ENCODE data around the gene LARGE1. TPM values are rescaled to one million over a fixed set of nuclear protein-coding genes. Genes with fewer than 3 reads are reported as not detected.

Gene LARGE1
- total and polyA plus RNA-seq, 2 of the 8 experiments (the other 6 are each of a cell fraction or from before 2014, with no cell fraction given) = 43.7 to 83.0 TPM

DNA sequence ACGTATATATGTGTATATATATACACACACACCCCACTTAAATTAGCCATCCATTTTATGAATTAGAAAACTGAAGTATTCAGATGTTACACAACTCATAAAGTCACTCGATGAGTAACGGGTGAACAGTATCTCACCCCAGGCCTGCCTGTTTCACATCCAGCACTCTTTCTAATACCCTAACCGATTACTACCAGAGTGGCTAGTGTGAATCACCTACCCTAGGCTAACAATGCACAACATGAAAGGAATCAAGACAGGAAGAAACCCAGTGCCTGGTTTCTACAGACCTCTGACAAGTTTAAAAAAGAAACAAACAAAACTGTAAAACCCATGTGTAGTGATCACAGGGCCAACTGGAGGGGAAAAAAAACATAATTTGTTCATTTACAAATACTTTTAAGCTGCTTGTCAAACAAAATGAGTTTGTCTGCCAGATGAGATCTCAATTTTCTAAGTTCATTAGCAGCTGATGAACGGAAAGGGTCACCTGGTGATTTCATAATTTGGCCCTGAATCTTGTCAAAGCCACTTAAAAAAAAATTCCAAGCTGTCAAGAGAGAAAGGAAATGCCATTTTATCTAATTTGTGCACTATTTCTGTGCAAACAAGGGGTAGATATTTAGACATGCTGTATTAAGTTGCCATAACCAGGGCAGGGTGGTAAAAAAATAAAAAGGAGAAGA lies 134.8 kb downstream of the LARGE1 start:
- Histone ChIP-seq H4K91ac (replicated peaks; ENCODE audit: insufficient read length, low read length) (no peak overlapping the region), H2BK12ac (ENCODE audit: low read depth, low read length) (no peak overlapping the region), H3K79me1 (ENCODE audit: low read depth, low read length) (peaks cover 3% of the 10 kb centered on the region), H3K9ac (replicated peaks in 1 of 4; ENCODE audit: extremely low read depth in 1 of 4, low read depth in 3 of 4, low read length in 3 of 4) (no peak overlapping the region), H3K79me2 (ENCODE audit: control insufficient read depth in 1 of 2, insufficient read depth in 2 of 2, low read length in 2 of 2) (peaks cover 0 to 94% of the 10 kb centered on the region in 2 experiments; a peak in 3 of 4 replicates), H2BK20ac (ENCODE audit: low read length) (no peak overlapping the region), H3K18ac (ENCODE audit: extremely low read depth, low read length) (no peak overlapping the region), H2BK120ac (replicated peaks; ENCODE audit: low read depth, low read length) (no peak overlapping the region), H3K4ac (replicated peaks; ENCODE audit: insufficient read length, low read depth, low read length) (no peak overlapping the region), H2BK5ac (ENCODE audit: low read depth, low read length) (no peak overlapping the region), H3K27me3 (replicated peaks in 1 of 4; ENCODE audit: control insufficient read depth in 3 of 4, extremely low read depth in 1 of 4, insufficient read depth in 3 of 4, low read length in 3 of 4) (no peaks in the 10 kb centered on the region), H4K5ac (ENCODE audit: insufficient read length, low read depth, low read length) (no peak overlapping the region), H2AFZ (ENCODE audit: low read length) (no peak overlapping the region), H2AK5ac (ENCODE audit: low read depth, low read length) (no peak overlapping the region), H4K20me1 (replicated peaks in 1 of 2; ENCODE audit: control insufficient read depth in 1 of 2, insufficient read depth in 2 of 2, low read length in 2 of 2) (peaks cover 5 to 12% of the 10 kb centered on the region in 2 experiments), H2BK15ac (ENCODE audit: low read length) (no peak overlapping the region), H3K14ac (ENCODE audit: insufficient read length) (no peak overlapping the region), H3K4me2 (ENCODE audit: insufficient read depth in 1 of 2, low read depth in 2 of 2, low read length in 2 of 2) (no peak overlapping the region), H3K27ac (ENCODE audit: low read depth, low read length) (no peak overlapping the region), H3K36me3 (ENCODE audit: control insufficient read depth in 2 of 4, insufficient read depth in 4 of 4, low read length in 3 of 4) (peaks cover 0 to 18% (median 4%) of the 10 kb centered on the region in 4 experiments; a peak in 2 of 8 replicates), H3K23ac (ENCODE audit: insufficient read length) (no peak overlapping the region), H3K23me2 (ENCODE audit: low read depth, low read length) (no peaks in the 10 kb centered on the region), H4K8ac (ENCODE audit: extremely low read depth, insufficient read depth, low read length) (no peak overlapping the region), H3K9me3 (ENCODE audit: insufficient read depth in 2 of 2, low read depth in 1 of 2, low read length in 1 of 2) (peaks cover 26% of the 10 kb centered on the region in 2 experiments), H3K4me3 (ENCODE audit: extremely low read depth in 1 of 4, insufficient read depth in 2 of 4, low read depth in 3 of 4, low read length in 4 of 4) (no peak overlapping the region), H3K56ac (replicated peaks; ENCODE audit: insufficient read length, low read depth, low read length) (no peak overlapping the region), H3K4me1 (replicated peaks in 1 of 4; ENCODE audit: control insufficient read depth in 3 of 4, insufficient read depth in 4 of 4, low read length in 3 of 4) (no peaks in the 10 kb centered on the region)
- DNase-seq (ENCODE audit: low read depth in 1 of 2, low spot score in 2 of 2) (no peak), FAIRE-seq (no peak)
- WGBS, 2 experiments (ENCODE audit: extremely low coverage in 1 of 2, insufficient coverage in 1 of 2, insufficient read length in 1 of 2, insufficient replicate concordance in 2 of 2, low coverage in 1 of 2, low lambda C conversion rate in 2 of 2, missing lambda C conversion rate in 1 of 2) = 92% methylated on average over 5 of the region's 5 CpGs; no CpG with 5 or more reads in 1 of the 2 experiments
- POLR2A ChIA-PET (ENCODE audit: partially characterized antibody) = no interaction called here
- CTCF ChIA-PET (ENCODE audit: partially characterized antibody) = no interaction called here
- no peak for TF ChIP-seq YY1 (IDR thresholded peaks at IDR 0.05; ENCODE audit: low read depth, low read length)
- no peak for TF ChIP-seq RFX5 (IDR thresholded peaks at IDR 0.05; ENCODE audit: borderline replicate concordance, low read depth, low read length)
- TF ChIP-seq, protein P1, sequence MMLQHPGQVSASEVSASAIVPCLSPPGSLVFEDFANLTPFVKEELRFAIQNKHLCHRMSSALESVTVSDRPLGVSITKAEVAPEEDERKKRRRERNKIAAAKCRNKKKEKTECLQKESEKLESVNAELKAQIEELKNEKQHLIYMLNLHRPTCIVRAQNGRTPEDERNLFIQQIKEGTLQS (IDR thresholded peaks at IDR 0.05; ENCODE audit: insufficient read depth, low read depth, low read length) = no peak
